Astrocyte (in vitro differentiated cells and primary cell): ENCODE measurements around the gene HOXD1. TPM values are rescaled to one million over a fixed set of nuclear protein-coding genes. Genes with fewer than 3 reads are reported as not detected.

Source experiments
- DNase-seq: peaks from one replicate; pipeline ENCODE4 v3.0.0-alpha.2; 2010; ENCODE audit warnings: low read depth
- FAIRE-seq: peaks from 2 replicates; lab custom pipeline; 2011; peaks lifted over from hg19 to GRCh38; lab: Jason Lieb, UNC
- H2AFZ ChIP-seq: 2 replicates; pipeline ENCODE4 v1.6.0; 2012; ENCODE audit warnings: low read depth, low read length, inconsistent platforms
- H3K27ac ChIP-seq: 2 replicates; pipeline ENCODE4 v1.5.1; 2011; ENCODE audit warnings: low read depth, low read length, inconsistent platforms
- H3K27me3 ChIP-seq: 2 replicates; pipeline ENCODE4 v1.6.0; 2011; ENCODE audit warnings: low read length, inconsistent platforms; ENCODE audit not compliant: insufficient read depth
- H3K36me3 ChIP-seq: 2 replicates; pipeline ENCODE4 v1.5.1; 2011; ENCODE audit warnings: low read length, inconsistent platforms; ENCODE audit not compliant: insufficient read depth
- H3K4me1 ChIP-seq: 2 replicates; pipeline ENCODE4 v1.5.1; 2011; ENCODE audit warnings: low read length, inconsistent platforms; ENCODE audit not compliant: insufficient read depth
- H3K4me2 ChIP-seq: 2 replicates; pipeline ENCODE4 v1.6.0; 2012; ENCODE audit warnings: low read length, inconsistent platforms
- H3K4me3 ChIP-seq: 2 replicates; pipeline ENCODE4 v1.5.1; 2011; ENCODE audit warnings: low read depth, mild to moderate bottlenecking, low read length, inconsistent platforms; ENCODE audit not compliant: insufficient read depth
- H3K79me2 ChIP-seq: 2 replicates; pipeline ENCODE4 v1.6.0; 2012; ENCODE audit warnings: mild to moderate bottlenecking, low read length, inconsistent platforms; ENCODE audit not compliant: insufficient read depth
- H3K9ac ChIP-seq: 2 replicates; pipeline ENCODE4 v1.6.0; 2012; ENCODE audit warnings: mild to moderate bottlenecking, low read length, inconsistent platforms
- H3K9me3 ChIP-seq: 2 replicates; pipeline ENCODE4 v1.5.1; 2012; ENCODE audit warnings: low read depth, mild to moderate bottlenecking, low read length, inconsistent platforms; ENCODE audit not compliant: insufficient read depth
- H4K20me1 ChIP-seq: 2 replicates; pipeline ENCODE4 v1.6.0; 2012; ENCODE audit warnings: low read length, inconsistent platforms; ENCODE audit not compliant: insufficient read depth
- H3K27ac Mint-ChIP-seq: one replicate; pipeline ENCODE4 v1.8.0; 2021; ENCODE audit warnings: mild to moderate bottlenecking, mixed read lengths; ENCODE audit not compliant: unreplicated experiment
- H3K27me3 Mint-ChIP-seq: one replicate; pipeline ENCODE4 v1.8.0; 2021; ENCODE audit warnings: low read depth, mixed read lengths; ENCODE audit not compliant: unreplicated experiment
- H3K36me3 Mint-ChIP-seq: one replicate; pipeline ENCODE4 v1.8.0; 2021; ENCODE audit warnings: low read depth, mixed read lengths; ENCODE audit not compliant: unreplicated experiment
- H3K4me1 Mint-ChIP-seq: one replicate; pipeline ENCODE4 v1.8.0; 2021; ENCODE audit warnings: low read depth, mixed read lengths; ENCODE audit not compliant: unreplicated experiment
- H3K4me3 Mint-ChIP-seq: one replicate; pipeline ENCODE4 v1.8.0; 2021; ENCODE audit warnings: mild to moderate bottlenecking, moderate library complexity, mixed read lengths; ENCODE audit not compliant: unreplicated experiment
- H3K9me3 Mint-ChIP-seq: one replicate; pipeline ENCODE4 v1.8.0; 2021; ENCODE audit warnings: mild to moderate bottlenecking, mixed read lengths; ENCODE audit not compliant: unreplicated experiment
- EZH2 ChIP-seq: IDR thresholded peaks from 2 replicates; pipeline ENCODE4 v1.6.1; 2012; ENCODE audit warnings: mild to moderate bottlenecking, low read length, inconsistent platforms; ENCODE audit not compliant: insufficient read depth
- total RNA-seq: library from RNA; stranded (reverse); gene quantifications from 2 replicates; pipeline ENCODE4 v1.2.1, GENCODE V29; 2021
- TF ChIP-seq, protein P1 (sequence below): IDR thresholded peaks from 2 replicates; pipeline ENCODE4 v1.5.1; 2011; ENCODE audit warnings: low read depth, mild to moderate bottlenecking, inconsistent platforms, low read length, moderate library complexity; ENCODE audit not compliant: insufficient read depth

The HOXD1 gene
- total RNA-seq, 1 donor from 2014 or later = not detected

- FAIRE-seq = no peak
- Histone ChIP-seq H3K4me3 (no peak overlapping the region), H3K9me3 (no peaks in the 10 kb centered on the region), H2AFZ (no peak overlapping the region), H3K27me3 (no peaks in the 10 kb centered on the region), H3K79me2 (no peaks in the 10 kb centered on the region), H4K20me1 (no peaks in the 10 kb centered on the region), H3K4me2 (no peak overlapping the region), H3K36me3 (no peaks in the 10 kb centered on the region), H3K9ac (no peak overlapping the region), H3K27ac (no peak overlapping the region), H3K4me1 (no peaks in the 10 kb centered on the region)
- Mint-ChIP-seq H3K9me3 (peaks cover 2% of the 10 kb centered on the region), H3K27me3 (peaks cover 28% of the 10 kb centered on the region), H3K36me3 (no peaks in the 10 kb centered on the region), H3K4me3 (no peak overlapping the region), H3K4me1 (no peaks in the 10 kb centered on the region), H3K27ac (no peak overlapping the region)
- DNase-seq = no peak
- TF ChIP-seq, protein P1, sequence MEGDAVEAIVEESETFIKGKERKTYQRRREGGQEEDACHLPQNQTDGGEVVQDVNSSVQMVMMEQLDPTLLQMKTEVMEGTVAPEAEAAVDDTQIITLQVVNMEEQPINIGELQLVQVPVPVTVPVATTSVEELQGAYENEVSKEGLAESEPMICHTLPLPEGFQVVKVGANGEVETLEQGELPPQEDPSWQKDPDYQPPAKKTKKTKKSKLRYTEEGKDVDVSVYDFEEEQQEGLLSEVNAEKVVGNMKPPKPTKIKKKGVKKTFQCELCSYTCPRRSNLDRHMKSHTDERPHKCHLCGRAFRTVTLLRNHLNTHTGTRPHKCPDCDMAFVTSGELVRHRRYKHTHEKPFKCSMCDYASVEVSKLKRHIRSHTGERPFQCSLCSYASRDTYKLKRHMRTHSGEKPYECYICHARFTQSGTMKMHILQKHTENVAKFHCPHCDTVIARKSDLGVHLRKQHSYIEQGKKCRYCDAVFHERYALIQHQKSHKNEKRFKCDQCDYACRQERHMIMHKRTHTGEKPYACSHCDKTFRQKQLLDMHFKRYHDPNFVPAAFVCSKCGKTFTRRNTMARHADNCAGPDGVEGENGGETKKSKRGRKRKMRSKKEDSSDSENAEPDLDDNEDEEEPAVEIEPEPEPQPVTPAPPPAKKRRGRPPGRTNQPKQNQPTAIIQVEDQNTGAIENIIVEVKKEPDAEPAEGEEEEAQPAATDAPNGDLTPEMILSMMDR = no peak
- no peak for TF ChIP-seq EZH2
Observed at GRCh38 chr2:176200971-176201370, 12.5 kb downstream of the HOXD1 start.

DNA sequence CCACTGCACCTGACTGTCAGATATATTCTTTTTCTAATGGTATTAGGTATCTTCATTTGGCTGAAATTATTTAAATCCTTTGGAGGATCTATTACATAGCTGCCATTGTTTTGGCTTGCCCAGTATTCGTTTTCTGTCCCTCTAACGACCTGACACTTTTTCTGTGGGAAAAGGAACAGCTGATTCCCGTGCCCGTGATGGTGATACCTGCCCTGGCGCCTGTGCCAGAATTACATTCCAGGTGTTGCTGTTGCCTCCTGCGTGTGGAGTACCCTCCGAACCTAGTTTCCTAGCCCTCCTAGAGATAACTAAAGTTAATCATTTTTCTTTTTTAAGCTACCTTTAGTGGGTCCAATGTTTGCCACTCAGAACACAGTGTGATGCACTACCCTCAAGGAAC lies 14.0 kb downstream of the HOXD1 start:
- no peak overlapping the region for H3K4me2 ChIP-seq
- H3K9ac ChIP-seq = no peak overlapping the region
- no peak overlapping the region for H3K4me3 Mint-ChIP-seq
- H3K36me3 ChIP-seq = no peaks in the 10 kb centered on the region
- H3K79me2 ChIP-seq = no peaks in the 10 kb centered on the region
- H2AFZ ChIP-seq = no peak overlapping the region
- H3K36me3 Mint-ChIP-seq = no peaks in the 10 kb centered on the region
- H3K9me3 Mint-ChIP-seq = peaks cover 2% of the 10 kb centered on the region
- no peaks in the 10 kb centered on the region for H4K20me1 ChIP-seq
- FAIRE-seq = no peak
- H3K27me3 Mint-ChIP-seq = peaks cover 20% of the 10 kb centered on the region
- no peaks in the 10 kb centered on the region for H3K9me3 ChIP-seq
- H3K27ac ChIP-seq = no peak overlapping the region
- no peak overlapping the region for H3K4me3 ChIP-seq
- TF ChIP-seq, protein P1 = no peak
- TF ChIP-seq EZH2 = no peak
- no peak for DNase-seq
- no peaks in the 10 kb centered on the region for H3K27me3 ChIP-seq
- no peaks in the 10 kb centered on the region for H3K4me1 Mint-ChIP-seq
- H3K27ac Mint-ChIP-seq = no peak overlapping the region
- no peaks in the 10 kb centered on the region for H3K4me1 ChIP-seq

DNA sequence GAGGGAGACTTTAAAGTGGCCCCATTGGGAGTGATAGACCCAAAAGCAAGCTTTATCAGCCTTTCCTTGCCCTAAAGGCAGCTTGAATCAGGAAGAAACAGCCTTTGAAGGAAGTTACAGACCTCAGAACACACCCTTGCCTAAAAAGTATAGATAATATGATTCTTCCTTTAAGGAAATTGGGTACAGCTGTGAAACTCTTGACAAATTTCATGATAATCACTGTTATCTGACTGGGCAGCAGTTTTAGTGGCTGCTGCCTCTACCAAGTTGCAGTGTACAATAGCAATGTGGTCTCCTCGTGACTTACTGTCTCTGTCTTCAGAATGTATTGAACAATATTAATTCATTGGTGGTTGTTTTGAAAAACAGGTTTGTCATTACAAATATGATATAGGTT lies 16.7 kb downstream of the HOXD1 start:
- Histone ChIP-seq H4K20me1 (no peaks in the 10 kb centered on the region), H3K4me1 (no peaks in the 10 kb centered on the region), H3K4me2 (no peak overlapping the region), H3K27me3 (no peaks in the 10 kb centered on the region), H3K27ac (no peak overlapping the region), H3K9ac (no peak overlapping the region), H2AFZ (no peak overlapping the region), H3K36me3 (no peaks in the 10 kb centered on the region), H3K4me3 (no peak overlapping the region), H3K79me2 (no peaks in the 10 kb centered on the region), H3K9me3 (no peaks in the 10 kb centered on the region)
- H3K27me3 Mint-ChIP-seq = peaks cover 18% of the 10 kb centered on the region
- no peak overlapping the region for H3K27ac Mint-ChIP-seq
- FAIRE-seq (no peak), DNase-seq (no peak)
- peaks cover 6% of the 10 kb centered on the region for H3K9me3 Mint-ChIP-seq
- no peak overlapping the region for H3K4me3 Mint-ChIP-seq
- no peaks in the 10 kb centered on the region for H3K4me1 Mint-ChIP-seq
- TF ChIP-seq, protein P1 = no peak
- no peak for TF ChIP-seq EZH2
- H3K36me3 Mint-ChIP-seq = no peaks in the 10 kb centered on the region
